GM12891 (cell line): ENCODE results near the gene RAET1G.

ENCODE experiments used
- POLR2A ChIP-seq: IDR thresholded peaks from 2 replicates; pipeline ENCODE4 v1.6.1; 2011; ENCODE audit warnings: low read depth, low read length, control low read depth
- POLR2AphosphoS5 ChIP-seq: IDR thresholded peaks from 2 replicates; pipeline ENCODE4 v1.6.1; 2011; ENCODE audit warnings: low read depth, low read length, control low read depth
- POU2F2 ChIP-seq: IDR thresholded peaks from 2 replicates; pipeline ENCODE4 v1.6.1; 2011; ENCODE audit warnings: low read depth, mild to moderate bottlenecking, control low read depth, low read length, moderate library complexity
- SPI1 ChIP-seq: IDR thresholded peaks from 2 replicates; pipeline ENCODE4 v1.6.1; 2011; ENCODE audit warnings: low read depth, low read length, control low read depth
- TAF1 ChIP-seq: IDR thresholded peaks from 2 replicates; pipeline ENCODE4 v1.6.1; 2011; ENCODE audit warnings: low read depth, low read length, control low read depth

- TF ChIP-seq POLR2A, result no peak
- no peak for TF ChIP-seq SPI1
- TF ChIP-seq TAF1, result no peak
- no peak for TF ChIP-seq POLR2AphosphoS5
- TF ChIP-seq POU2F2, result no peak
Measured at GRCh38 chr6:149872233-149872632, 50.7 kb downstream of the RAET1G start.
